IPS DF 4.7 (cell line): ENCODE results near the gene TBCD.

Experiments used
- DNase-seq: peaks from one replicate; pipeline ENCODE4 v3.0.0-alpha.2; 2013; ENCODE audit warnings: low spot score; ENCODE audit errors: extremely low read depth

TBCD gene

GRCh38 chr17:82808921-82809905, 57.3 kb downstream of the TBCD start:
- no peak for DNase-seq

- no peak for DNase-seq
Observed at GRCh38 chr17:82810644-82811430, 59.0 kb downstream of the TBCD start.

GRCh38 chr17:82812058-82812457, 60.2 kb downstream of the TBCD start:
- no peak for DNase-seq

DNA sequence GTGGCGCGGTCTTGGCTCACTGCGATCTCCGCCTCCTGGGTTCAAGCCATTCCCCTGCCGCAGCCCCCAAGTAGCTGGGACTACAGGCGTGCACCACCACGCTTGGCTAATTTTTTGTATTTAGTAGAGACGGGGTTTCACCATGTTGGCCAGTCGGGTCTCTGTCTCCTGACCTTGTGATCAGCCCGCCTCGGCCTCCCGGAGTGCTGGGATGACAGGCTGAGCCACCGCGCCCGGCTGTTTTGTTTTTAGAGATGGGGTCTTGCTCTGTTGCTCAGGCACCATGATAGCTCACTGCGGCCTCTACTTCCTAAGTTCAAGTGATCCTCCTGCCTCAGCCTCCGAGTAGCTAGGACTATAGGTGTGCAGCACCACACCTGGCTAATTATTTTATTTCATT, 60.7 kb downstream of the TBCD start:
- DNase-seq: no peak

GRCh38 chr17:82813299-82814051, 61.6 kb downstream of the TBCD start:
- DNase-seq: no peak

GRCh38 chr17:82814834-82815233, 63.0 kb downstream of the TBCD start:
- no peak for DNase-seq

DNA sequence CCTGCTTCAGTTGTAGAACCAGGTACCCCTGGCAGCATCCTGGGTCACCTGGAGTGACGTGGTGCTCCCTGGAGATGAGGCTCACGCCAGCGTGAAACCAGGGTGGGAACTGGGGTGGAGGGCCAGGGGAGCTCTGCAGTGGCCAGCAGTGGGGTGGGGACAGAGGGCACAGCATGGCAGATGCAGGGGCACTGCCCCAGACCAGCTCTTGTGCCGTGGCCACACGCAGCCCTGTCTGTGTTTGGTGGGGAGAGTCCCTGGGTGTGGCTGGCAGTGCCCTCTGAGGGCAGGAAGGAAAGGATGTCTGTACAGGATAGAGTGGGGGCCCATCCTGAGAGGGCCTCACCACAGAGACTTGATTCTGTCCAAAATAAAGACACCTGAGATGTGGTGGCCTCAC, 63.5 kb downstream of the TBCD start:
- DNase-seq: no peak

DNA sequence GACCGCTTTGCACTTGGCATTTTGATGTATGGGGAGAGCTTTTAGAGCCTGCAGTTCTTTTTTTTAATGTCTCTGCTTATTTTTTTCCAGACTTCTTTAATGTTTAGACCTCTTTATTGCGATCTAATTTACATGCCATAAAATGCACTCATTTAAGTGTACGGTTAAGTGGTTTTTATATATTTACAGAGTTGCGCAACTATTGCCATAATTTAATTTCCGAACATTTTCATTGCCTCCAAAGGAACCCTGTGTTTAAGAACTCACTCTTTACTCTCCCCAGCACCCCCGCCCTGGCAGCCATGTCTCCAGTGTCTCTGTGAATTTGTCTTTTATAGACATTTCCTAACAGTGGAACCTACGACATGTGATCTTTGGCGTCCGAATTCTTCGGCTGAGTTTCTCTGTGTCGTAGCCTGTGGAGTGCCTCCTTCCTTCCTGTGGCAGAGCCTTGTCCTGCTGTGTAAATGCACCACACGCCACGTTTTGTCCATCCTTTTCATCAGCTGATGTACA, 64.0 kb downstream of the TBCD start:
- no peak for DNase-seq

DNA sequence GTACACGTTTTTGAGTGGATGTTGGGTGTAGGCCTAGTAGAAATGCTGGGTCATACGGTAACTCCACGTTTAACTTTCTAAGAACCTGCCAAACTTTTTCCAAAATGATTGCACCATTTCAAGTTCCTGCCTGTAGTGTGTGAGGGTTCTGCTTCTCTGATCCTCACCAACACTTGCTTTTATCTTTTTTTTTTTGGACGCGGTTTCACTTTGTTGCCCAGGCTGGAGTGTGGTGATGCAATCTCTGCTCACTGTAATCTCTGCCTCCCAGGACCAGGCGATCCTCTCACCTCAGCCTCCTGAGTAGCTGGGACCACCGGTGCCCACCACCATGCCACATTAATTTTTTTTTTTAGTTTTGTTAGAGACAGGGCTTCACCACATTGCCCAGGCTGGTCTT, 64.5 kb downstream of the TBCD start:
- DNase-seq: no peak

DNA sequence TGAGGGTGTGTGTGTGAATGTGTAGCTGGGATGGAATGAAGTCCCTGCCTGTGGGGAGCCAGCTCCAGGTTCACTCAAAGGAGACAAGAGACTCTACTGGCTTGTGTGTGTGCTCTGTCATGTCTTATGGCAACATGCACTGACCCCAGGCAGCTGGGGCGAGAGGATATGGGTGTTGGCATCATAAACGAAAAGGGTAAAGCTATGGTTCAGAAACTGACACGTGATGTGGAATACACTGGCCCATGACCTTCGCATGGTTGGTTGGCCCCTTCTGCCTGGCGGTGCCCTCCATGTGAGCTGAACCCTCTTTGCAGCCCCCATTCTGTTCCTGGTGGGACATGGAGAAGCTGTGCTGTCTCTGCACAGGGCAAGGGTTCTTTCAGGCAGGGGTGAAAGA, 66.1 kb downstream of the TBCD start:
- DNase-seq: no peak

- DNase-seq: no peak
Observed at GRCh38 chr17:82820278-82821251, 68.7 kb downstream of the TBCD start.

DNA sequence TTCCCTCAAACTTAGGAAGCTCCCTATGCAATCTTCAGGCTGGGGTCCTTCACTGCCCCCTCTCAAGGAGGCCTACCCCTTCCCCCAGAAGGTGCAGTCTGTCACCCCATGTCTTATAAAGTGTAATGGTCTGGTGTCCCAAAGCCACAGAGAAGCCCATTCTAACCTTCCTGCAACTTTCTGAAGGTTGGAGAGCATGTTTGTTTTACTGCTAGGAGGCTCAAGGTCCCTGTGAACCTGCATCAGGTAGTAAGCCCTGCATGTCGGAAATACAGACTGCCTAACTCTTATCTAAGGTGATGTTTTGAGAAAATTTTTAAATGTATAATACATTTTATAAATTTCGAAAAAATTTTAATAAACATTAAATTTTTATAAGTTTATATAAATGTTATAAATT, 69.7 kb downstream of the TBCD start:
- no peak for DNase-seq

- no peak for DNase-seq
Observed at GRCh38 chr17:82822281-82822680, 70.4 kb downstream of the TBCD start.

DNA sequence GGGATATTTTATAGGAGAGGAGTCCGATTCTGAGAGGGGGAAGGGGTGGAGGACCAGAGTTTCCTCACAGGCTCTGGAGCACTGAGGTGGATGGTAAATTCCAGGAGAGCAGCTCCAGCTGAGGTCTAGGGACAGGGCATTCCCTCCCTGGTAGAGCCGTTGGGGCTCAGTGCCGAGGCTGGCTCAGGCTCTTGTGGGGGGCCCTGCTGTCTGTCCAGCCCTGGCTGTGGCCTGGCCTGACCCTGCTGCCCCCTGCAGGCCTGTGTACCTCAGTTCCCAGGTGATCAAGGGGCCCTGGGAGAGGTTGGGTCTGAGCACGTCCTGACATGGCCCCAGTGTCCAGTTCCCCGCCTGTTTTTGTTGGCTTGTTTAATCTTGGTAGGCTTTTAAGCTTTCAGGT, 71.1 kb downstream of the TBCD start:
- no peak for DNase-seq

DNA sequence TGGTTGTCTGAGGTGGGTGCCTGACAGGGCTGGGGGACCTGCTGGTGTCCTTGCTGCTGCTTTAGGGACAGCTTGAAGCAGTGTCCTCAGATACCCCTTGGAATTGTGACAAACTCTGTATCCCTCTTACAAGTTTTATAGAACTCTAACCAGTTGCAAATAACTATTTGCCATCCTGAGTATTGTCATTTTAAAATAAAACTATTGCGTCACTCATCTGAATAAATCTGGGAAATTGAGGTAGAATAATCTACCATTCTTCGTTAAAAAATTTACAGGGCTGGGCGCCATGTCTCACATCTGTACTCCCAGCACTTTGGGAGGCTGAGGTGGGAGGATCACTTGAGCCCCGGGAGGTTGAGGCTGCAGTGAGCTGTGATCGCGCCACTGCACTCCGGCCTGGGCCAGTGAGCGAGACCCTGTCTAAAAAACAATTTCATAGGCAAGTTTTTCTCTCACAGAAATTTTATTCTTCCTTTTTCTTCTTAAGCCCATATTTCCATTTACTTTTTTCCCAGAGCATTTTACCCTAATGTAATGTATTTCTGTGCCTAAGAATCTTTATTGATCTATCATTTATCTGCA, 73.8 kb downstream of the TBCD start:
- no peak for DNase-seq

DNA sequence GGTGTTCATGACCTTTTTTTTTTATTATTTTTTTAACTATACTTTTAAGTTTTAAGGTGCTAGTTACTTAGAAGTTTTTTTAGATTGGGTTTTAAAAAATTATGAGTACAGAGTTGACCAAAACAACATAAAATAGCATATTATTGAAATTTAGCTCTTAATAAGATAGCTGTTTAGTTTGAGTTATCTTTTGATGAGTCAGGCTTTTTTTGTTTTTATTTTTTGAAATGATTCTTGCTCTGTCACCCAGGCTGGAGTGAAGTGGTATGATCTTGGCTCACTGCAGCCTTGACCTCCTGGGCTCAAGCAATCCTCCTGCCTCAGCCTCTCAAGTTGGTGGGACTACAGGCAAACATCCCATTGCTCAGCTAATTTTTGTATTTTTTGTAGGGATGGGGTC, 74.3 kb downstream of the TBCD start:
- no peak for DNase-seq

DNA sequence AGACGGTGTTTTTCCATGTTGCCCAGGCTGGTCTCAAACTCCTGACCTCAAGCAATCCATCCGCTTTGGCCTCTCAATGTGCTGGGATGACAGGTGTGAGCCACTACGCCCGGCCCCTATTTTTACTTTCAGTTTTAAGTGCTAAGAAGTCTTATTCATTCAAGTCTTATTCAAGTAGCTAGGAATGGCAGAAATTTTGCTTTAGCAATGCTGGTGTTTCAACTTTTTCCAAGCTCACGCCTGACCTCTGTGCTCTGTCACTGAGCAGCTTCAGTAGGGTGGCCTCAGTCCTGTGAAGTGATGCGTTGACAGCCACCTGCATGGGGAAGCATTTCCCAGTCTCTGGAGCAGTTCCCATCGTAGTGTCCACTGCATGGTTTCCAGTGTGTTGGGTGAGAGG, 75.1 kb downstream of the TBCD start:
- DNase-seq: no peak

- no peak for DNase-seq
Observed at GRCh38 chr17:82828875-82829487, 77.1 kb downstream of the TBCD start.

DNA sequence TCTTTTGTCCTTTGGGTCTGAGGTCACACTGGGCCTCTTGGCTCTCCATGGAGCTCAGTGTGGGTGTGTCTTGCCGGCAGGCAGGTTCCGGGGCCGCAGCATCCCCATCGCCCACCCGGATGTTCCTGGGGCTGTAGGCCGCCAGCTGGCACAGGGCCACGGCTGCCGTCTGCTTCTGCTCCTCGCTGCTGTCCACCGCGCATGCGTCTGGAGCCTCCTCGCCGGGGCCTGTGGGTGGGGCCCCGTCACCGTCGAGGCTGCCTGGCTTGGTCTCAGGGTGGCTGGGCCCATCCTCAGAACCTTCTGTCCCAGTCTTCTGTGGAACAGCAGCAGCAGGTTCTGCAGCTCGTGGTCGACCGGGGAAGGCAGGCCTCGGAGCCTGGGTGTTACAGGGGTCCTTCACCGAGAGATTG, 78.4 kb downstream of the TBCD start:
- DNase-seq: no peak
